ENCODE data around the gene CENPS. TPM values are rescaled to one million over a fixed set of nuclear protein-coding genes. Genes with fewer than 3 reads are reported as not detected.

Gene CENPS
- total and polyA plus RNA-seq, 9 of the 15 experiments (the other 6 are each of a cell fraction or from before 2014, with no cell fraction given) = 10.2 to 36.0 (median 26.0) TPM

DNA sequence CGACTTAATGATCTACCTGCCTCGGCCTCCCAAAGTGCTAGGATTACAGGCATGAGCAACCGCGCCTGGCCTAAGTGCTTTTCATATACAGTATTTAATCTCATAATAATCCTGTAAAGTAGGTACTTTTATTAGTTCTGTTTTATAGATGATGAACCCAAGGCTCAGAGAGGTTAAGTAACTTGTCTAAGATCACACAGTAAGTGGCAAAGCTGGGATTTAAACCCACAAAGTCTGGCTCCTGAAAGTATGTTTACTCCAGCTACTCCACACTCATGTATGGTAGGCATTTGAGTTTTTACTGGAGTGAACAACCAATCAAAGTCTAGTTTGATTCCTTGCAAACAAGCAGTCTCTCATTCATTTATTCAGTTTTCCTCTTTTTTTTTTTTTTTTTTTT lies 39.8 kb downstream of the CENPS start (continued):
- TF ChIP-seq RREB1 (CRISPR knock-in tag; IDR thresholded peaks at IDR 0.05) (no peak), ZNF589 (CRISPR knock-in tag; IDR thresholded peaks at IDR 0.05; ENCODE audit: low read depth) (no peak), KDM1A (IDR thresholded peaks at IDR 0.05) (peak; percentile 64 to 67), THRB (CRISPR knock-in tag; conservative IDR thresholded peaks at IDR 0.05) (no peak), FOXK2 (conservative IDR thresholded peaks at IDR 0.05 in 1 of 2, IDR thresholded peaks at IDR 0.05 in 1 of 2; ENCODE audit: low read depth in 2 of 2) (no peak), HDAC2 (IDR thresholded peaks at IDR 0.05) (peak; percentile 27; the same call in 1 of the 2 replicates), HOMEZ (CRISPR knock-in tag; IDR thresholded peaks at IDR 0.05) (no peak), MXI1 (IDR thresholded peaks at IDR 0.05; ENCODE audit: low read depth, low read length) (no peak)

Data from K562 (cell line).